Spinal cord (tissue), 10 donors: ENCODE results near the gene WNT2B. TPM values are rescaled to one million over a fixed set of nuclear protein-coding genes. Genes with fewer than 3 reads are reported as not detected.

ENCODE experiments used
- DNase-seq, 6 donors: peaks; one replicate each; pipeline versions ENCODE4 v3.0.0 to v3.0.0-alpha.2; 2013 to 2015; ENCODE audit warnings: low spot score in 6 of 6, low read depth in 4 of 6
- H3K27ac ChIP-seq: one replicate; pipeline ENCODE4 v1.5.1; 2013; ENCODE audit warnings: low read depth, low read length, control low read depth
- H3K27me3 ChIP-seq: one replicate; pipeline ENCODE4 v1.6.1; 2013; ENCODE audit warnings: low read length; ENCODE audit not compliant: control insufficient read depth, insufficient read depth
- H3K36me3 ChIP-seq: one replicate; pipeline ENCODE4 v1.6.1; 2013; ENCODE audit warnings: low read length; ENCODE audit not compliant: control insufficient read depth, insufficient read depth
- H3K4me1 ChIP-seq: one replicate; pipeline ENCODE4 v1.6.1; 2013; ENCODE audit warnings: low read length; ENCODE audit not compliant: control insufficient read depth, insufficient read depth
- H3K4me3 ChIP-seq: one replicate; pipeline ENCODE4 v1.5.1; 2013; ENCODE audit warnings: low read depth, low read length, control low read depth
- H3K9me3 ChIP-seq: one replicate; pipeline ENCODE4 v1.6.1; 2013; ENCODE audit warnings: low read length; ENCODE audit not compliant: control insufficient read depth, insufficient read depth
- WGBS: methylation state at CpG from one replicate; pipeline ENCODE4 v1.1.5; 2013; ENCODE audit warnings: missing lambda C conversion rate; ENCODE audit not compliant: insufficient coverage; 5-methylcytosine and 5-hydroxymethylcytosine counted together
- polyA plus RNA-seq, 2 donors: library from polyadenylated mRNA; unstranded; fragments of 120-200 nt; gene quantifications; one replicate each; pipeline ENCODE4 v1.2.1, GENCODE V29; 2013; ENCODE audit not compliant: insufficient read length in 2 of 2
- total RNA-seq, 2 donors: library from RNA; depleted of rRNA in 1 of 2; stranded (reverse); fragments of 120-200 nt in 1 of 2; fragments of >200 nt in 1 of 2; gene quantifications; one replicate each; pipeline versions ENCODE4 v1.2.3 to v1.2.4, GENCODE V29; 2013 to 2014
- donor health status: healthy.

WNT2B gene
- total and polyA plus RNA-seq, 4 donors: 3.5 to 19.0 (median 10.1) TPM

DNA sequence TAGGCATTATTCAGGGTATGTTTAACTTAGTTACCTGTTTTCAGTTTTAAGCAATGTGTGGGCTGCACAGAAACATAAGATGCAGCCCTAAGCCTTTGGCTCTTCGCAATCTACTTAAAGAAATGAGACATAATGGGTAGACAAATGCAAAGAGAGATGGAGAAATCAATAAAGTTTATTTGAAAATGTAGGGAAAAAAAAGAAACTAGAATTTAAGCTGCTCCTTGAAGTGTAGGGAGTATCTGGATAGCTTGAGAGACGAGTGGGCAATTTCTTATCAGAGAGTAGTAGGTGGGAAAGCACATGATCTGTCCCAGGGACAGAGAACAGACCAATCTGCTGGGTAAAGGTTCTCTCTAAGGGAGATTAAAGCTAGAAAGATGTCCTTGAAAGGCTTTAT lies 8.9 kb downstream of the WNT2B start:
- H3K27me3 ChIP-seq: peaks cover under 1% of the 10 kb centered on the region
- H3K9me3 ChIP-seq: no peaks in the 10 kb centered on the region
- no peak for DNase-seq
- H3K36me3 ChIP-seq: peaks cover 10% of the 10 kb centered on the region
- 89% methylated on average over 2 of the region's 2 CpGs for WGBS
- no peak overlapping the region for H3K27ac ChIP-seq
- H3K4me3 ChIP-seq: no peak overlapping the region
- H3K4me1 ChIP-seq: peaks cover 3% of the 10 kb centered on the region

DNA sequence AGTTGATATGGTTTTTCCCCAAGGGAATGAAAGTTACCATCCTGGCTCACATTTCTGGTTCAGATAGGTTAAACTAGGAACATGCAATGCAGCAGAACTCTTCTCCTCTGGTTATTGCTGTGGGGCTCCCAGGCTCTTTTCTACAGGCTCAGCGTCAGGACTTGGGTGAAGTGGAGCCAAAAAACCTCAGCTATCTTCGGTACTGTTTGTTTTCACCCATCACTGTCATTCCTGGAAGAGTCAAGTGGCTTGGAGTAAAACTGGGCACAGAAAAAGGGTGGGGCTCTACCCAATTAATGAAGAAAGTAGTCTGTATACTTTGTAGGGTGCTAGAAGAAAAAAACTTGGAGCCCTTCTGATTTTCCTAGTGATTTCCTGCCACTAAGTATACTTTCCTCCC lies 9.4 kb downstream of the WNT2B start:
- WGBS: no CpG with 5 or more reads among the region's 2 CpGs
- Histone ChIP-seq H3K4me3 (no peak overlapping the region), H3K27ac (no peak overlapping the region), H3K9me3 (no peaks in the 10 kb centered on the region), H3K4me1 (peaks cover 2% of the 10 kb centered on the region), H3K36me3 (peaks cover 10% of the 10 kb centered on the region), H3K27me3 (no peaks in the 10 kb centered on the region)
- DNase-seq: no peak

DNA sequence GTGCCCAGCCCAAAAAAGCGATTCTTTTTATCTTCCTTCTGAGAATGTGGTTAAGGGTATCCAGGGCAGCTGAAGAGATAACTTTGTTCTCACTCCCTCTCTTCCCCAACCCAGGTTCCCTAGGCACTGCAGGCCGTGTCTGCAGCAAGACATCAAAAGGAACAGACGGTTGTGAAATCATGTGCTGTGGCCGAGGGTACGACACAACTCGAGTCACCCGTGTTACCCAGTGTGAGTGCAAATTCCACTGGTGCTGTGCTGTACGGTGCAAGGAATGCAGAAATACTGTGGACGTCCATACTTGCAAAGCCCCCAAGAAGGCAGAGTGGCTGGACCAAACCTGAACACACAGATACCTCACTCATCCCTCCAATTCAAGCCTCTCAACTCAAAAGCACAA lies 11.4 kb downstream of the WNT2B start:
- WGBS: 78% methylated on average over 8 of the region's 9 CpGs
- Histone ChIP-seq H3K4me3 (no peak overlapping the region), H3K27me3 (no peaks in the 10 kb centered on the region), H3K4me1 (peaks cover 4% of the 10 kb centered on the region), H3K36me3 (peaks cover 16% of the 10 kb centered on the region), H3K27ac (no peak overlapping the region), H3K9me3 (no peaks in the 10 kb centered on the region)
- no peak for DNase-seq

DNA sequence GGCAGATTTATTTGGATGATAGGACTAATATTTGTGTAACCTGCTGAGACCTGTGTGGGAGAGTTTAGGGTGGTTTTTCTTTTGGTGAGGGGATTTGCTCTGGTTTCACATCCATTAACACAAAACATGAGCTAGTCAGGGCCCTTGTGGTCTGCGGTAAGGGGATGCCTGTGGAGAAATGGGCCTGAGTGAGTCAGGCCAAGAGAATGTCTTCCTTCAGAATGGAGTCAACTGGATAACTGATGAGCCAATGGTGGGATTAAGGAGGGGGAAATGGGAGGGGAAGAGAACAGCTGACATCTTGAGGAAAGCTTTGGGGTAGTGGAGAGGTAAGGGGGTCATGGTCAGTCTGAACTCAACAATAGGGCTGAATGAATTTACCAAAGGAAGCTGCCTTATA lies 13.9 kb downstream of the WNT2B start:
- Histone ChIP-seq H3K36me3 (peaks cover 10% of the 10 kb centered on the region), H3K4me3 (no peak overlapping the region), H3K4me1 (peaks cover 4% of the 10 kb centered on the region), H3K9me3 (no peaks in the 10 kb centered on the region), H3K27me3 (no peaks in the 10 kb centered on the region), H3K27ac (no peak overlapping the region)
- DNase-seq: no peak
- 86% methylated on average over 1 of the region's 1 CpG for WGBS

DNA sequence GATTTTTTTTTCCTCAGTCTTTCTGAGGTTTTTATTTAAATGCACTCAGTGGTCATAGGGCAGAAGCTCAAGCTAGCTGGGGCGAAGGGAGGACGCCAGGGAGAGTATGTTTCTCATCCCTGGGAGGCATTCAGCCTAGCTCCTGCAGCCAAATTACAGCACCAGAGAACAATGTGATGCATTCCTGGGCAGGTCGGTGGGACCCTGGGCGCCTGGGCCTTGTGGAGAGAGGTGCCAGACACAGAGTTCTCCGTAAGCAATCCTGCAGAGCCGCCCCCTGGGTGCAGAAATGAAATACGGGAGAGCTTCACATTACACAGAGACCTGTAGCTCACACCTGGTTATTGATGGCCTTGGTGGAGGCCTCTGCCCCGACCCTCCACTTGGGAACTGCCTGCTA lies 15.5 kb downstream of the WNT2B start:
- H3K36me3 ChIP-seq: peaks cover 10% of the 10 kb centered on the region
- H3K4me1 ChIP-seq: peaks cover 4% of the 10 kb centered on the region
- H3K9me3 ChIP-seq: no peaks in the 10 kb centered on the region
- no peak for DNase-seq
- no peaks in the 10 kb centered on the region for H3K27me3 ChIP-seq
- no peak overlapping the region for H3K4me3 ChIP-seq
- H3K27ac ChIP-seq: no peak overlapping the region
- 39% methylated on average over 5 of the region's 8 CpGs for WGBS

DNA sequence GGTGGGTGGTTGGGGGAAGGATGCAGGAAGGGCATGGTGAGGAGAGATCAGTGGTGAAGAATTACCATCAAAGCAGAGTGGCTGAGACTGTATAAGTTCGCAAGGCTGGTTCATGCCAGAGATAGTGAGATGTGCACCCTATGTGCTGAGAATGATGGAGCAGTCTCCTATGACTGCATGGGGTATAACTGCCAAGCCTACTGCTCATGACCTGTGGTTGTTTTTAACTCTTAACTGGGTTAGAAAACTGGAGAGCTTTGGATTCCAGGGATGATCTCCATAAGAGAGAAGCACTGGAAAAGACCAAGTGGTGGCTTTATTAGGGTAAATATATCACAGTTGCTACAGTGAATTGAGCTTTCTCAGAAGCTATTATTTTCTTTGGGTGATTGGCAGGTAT lies 16.2 kb downstream of the WNT2B start:
- 83% methylated on average over 1 of the region's 1 CpG for WGBS
- Histone ChIP-seq H3K9me3 (no peaks in the 10 kb centered on the region), H3K4me3 (no peak overlapping the region), H3K27me3 (no peaks in the 10 kb centered on the region), H3K27ac (no peak overlapping the region), H3K4me1 (peaks cover 4% of the 10 kb centered on the region), H3K36me3 (peaks cover 10% of the 10 kb centered on the region)
- no peak for DNase-seq

DNA sequence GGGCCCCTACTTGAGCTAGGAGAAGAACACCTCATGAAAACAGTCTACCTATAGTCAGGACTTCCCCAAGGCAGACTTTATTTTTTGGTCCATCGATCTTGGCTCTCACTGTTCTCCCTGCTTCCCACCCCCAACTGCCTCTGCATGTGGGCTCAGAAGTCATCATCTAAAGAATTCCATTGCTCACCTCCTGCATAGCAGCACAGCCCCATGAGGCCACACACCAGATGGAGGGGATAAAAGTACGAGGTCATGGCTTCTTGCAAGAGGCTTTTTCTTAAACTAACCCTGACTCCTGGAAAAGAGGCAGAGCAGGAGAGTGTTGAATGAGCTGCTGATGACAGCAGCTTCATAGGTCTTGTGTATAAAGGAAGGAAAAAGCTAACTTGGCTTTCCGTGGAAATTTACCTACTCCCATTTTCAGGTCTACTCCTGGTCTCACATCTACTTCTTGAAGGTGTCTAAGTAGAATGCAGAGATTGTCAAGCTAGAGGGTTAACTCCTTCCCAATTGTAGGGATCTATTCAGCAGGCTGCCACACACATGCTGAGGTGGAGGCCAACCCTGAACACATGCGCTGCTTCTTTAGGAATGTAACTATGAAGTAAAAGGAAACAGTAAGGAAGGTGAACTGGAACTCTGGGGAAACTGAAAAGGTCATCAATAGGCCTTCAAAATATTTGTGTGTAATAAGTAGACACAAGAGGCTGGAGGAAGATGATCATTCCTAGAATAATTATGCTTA lies 18.7 kb downstream of the WNT2B start:
- Histone ChIP-seq H3K27ac (no peak overlapping the region), H3K4me1 (peaks cover 4% of the 10 kb centered on the region), H3K27me3 (no peaks in the 10 kb centered on the region), H3K9me3 (no peaks in the 10 kb centered on the region), H3K36me3 (peaks cover 9% of the 10 kb centered on the region), H3K4me3 (no peak overlapping the region)
- WGBS: 75% methylated on average over 2 of the region's 4 CpGs
- no peak for DNase-seq

DNA sequence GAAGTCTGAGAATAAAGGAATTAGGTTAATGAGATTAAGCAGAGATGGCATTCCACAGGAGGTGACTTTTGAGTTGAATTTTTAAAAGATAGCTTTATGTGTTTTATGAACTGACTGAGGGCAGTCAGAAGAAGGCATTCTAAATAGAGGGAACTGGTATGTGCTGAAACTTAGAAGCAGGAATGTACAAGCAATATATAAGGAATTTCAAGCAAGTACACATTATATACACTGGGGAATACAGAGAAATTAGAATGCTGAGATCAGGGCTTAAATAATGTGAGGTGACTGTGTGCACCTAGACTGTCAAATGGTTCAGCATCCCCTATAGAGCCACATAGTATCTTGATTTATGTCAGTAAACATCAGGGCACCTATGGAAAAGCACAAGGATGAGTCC lies 19.3 kb downstream of the WNT2B start:
- H3K27me3 ChIP-seq: no peaks in the 10 kb centered on the region
- no peak for DNase-seq
- no peak overlapping the region for H3K27ac ChIP-seq
- H3K4me1 ChIP-seq: peaks cover 4% of the 10 kb centered on the region
- peaks cover 9% of the 10 kb centered on the region for H3K36me3 ChIP-seq
- H3K4me3 ChIP-seq: no peak overlapping the region
- no peaks in the 10 kb centered on the region for H3K9me3 ChIP-seq

DNA sequence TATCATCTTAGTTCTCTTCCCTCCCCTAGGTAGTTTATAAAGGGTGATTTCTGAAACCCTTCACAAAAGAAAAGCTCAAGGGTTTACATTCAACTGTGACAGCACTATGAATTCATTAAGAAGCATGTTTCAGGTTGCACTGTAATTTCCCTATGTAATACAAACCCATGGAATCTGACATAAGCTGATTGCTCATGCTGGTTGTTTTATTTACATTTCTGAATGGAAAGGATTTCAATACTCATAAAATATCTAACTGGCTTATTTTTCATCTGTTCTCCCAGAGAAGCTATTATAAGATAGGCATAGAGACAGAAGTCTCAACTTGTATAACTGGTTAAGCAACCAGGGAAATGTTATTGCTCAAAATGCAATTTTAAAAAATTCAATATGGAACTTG lies 20.5 kb downstream of the WNT2B start:
- Histone ChIP-seq H3K27me3 (no peaks in the 10 kb centered on the region), H3K27ac (no peak overlapping the region), H3K9me3 (no peaks in the 10 kb centered on the region), H3K4me1 (peaks cover 2% of the 10 kb centered on the region), H3K36me3 (peaks cover 6% of the 10 kb centered on the region), H3K4me3 (no peak overlapping the region)
- no peak for DNase-seq

DNA sequence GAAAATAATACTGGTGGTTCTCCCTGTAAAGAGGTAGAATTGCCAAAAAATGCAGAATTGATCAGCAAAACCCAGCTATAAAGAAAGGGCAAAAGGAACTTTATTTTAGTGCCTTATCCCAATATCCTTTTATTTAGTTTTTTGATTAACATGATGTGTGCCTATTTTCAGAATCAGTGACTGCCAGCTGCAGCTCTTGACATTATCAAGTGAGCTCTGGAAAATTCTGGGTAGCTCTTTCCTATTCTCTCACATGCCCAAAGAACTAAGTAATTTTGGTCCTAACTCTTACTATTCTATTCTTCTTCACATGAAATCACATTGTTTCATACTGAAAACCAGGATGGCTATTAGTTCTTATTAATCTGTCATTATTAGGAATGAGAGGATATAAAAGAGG lies 22.1 kb downstream of the WNT2B start:
- H3K9me3 ChIP-seq: no peaks in the 10 kb centered on the region
- no peak for DNase-seq
- no peaks in the 10 kb centered on the region for H3K4me1 ChIP-seq
- no peak overlapping the region for H3K27ac ChIP-seq
- no peaks in the 10 kb centered on the region for H3K27me3 ChIP-seq
- peaks cover 3% of the 10 kb centered on the region for H3K36me3 ChIP-seq
- H3K4me3 ChIP-seq: no peak overlapping the region
